ENCODE results near the gene PIAS3. TPM values are rescaled to one million over a fixed set of nuclear protein-coding genes. Genes with fewer than 3 reads are reported as not detected.

The PIAS3 gene
- total and polyA plus RNA-seq, 2 experiments from 2014 or later, result 35.7 to 45.4 TPM

DNA sequence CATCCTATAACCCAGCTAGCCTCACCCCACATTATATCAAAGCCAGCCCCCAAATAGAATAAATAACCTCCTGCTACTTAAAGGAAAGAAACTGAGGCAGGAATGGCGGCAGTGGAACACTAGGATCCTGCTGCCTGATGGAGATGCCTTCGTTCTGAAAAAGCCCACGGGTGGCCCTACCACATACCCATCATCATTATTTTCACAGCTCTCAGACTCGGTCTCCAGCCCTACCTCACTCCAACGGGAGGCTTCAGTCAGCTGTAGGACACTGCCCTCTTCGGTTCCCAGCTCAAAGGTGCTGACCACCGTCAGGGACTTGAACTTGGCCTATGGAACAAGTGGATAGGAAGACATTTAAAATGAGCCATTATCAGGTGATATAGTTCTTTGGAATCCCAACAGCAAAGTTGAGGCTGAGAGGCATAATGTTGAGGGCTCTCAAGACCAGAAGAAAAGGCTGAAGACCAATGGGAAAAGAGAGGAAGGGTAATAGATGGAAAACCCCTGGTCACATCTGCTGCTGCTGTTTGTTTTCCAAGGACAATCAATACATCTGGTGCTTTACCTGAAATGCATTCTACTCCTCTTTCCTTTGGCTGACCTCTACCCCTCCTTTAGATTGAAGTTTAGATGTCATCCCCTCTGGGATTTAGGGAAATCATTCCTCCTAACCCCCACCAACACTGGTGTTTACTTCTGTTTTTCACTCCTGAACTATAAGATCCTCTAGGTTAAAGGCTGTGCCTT, 34.6 kb upstream of the PIAS3 start:
- Histone ChIP-seq H3K4me1 (ENCODE audit: insufficient read depth) (peaks cover 3% of the 10 kb centered on the region; the same call in 1 of the 2 replicates), H3K27ac (ENCODE audit: low read depth) (no peak overlapping the region), H3K4me2 (no peak overlapping the region), H3K9me2 (ENCODE audit: insufficient read depth) (no peaks in the 10 kb centered on the region), H3K36me3 (ENCODE audit: insufficient read depth) (no peaks in the 10 kb centered on the region), H3K27me3 (ENCODE audit: insufficient read depth) (no peaks in the 10 kb centered on the region), H3K79me2 (replicated peaks; ENCODE audit: insufficient read depth) (no peaks in the 10 kb centered on the region), H3F3A (replicated peaks; ENCODE audit: low read depth) (no peaks in the 10 kb centered on the region), H4K20me1 (replicated peaks; ENCODE audit: insufficient read depth) (no peaks in the 10 kb centered on the region), H2AFZ (no peak overlapping the region), H3K4me3 (no peak overlapping the region)
- Mint-ChIP-seq H3K9me3 (no peaks in the 10 kb centered on the region; the same call in 2 of the 3 replicates), H3K27me3 (ENCODE audit: insufficient read depth, low read depth, poor library complexity) (peaks cover 10% of the 10 kb centered on the region), H3K4me3 (no peak overlapping the region), H3K36me3 (ENCODE audit: low read depth) (no peaks in the 10 kb centered on the region), H3K4me1 (peaks cover 6% of the 10 kb centered on the region; the same call in 2 of the 3 replicates), H3K27ac (no peak overlapping the region)
- DNase-seq (ENCODE audit: low spot score) (no peak), ATAC-seq (no peak)
- TF ChIP-seq EZH2phosphoT487 (IDR thresholded peaks at IDR 0.05; ENCODE audit: unreplicated experiment), result no peak

DNA sequence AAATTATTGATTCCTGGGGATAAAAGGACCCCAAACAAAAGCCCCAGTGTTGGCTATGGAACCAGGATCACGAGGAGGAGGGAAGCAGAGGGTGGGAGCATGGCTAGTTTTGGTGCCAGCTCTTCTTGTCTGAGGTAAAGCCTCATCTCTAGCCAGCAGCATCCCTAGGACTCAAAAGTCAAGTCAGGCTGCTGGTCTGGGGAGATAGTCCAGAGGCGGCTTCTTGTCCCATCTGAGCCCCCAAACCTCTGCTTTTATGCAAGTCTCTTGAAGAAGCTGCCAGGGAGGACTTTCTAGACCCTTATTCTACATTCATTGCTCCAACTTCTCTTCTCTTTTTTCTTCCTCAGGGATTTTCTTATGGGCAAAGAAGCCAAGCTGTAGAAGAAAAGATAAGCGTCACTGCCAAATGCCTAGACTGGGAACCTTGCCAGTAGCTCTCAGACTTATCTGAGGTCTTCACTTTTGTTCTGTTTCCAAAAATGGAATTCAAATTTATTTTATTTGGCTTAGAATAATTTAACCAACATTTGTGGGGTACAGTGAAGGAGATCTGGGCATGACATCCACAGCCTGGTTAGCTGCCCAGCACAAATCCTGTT, 33.7 kb upstream of the PIAS3 start:
- Histone ChIP-seq H3K36me3 (ENCODE audit: insufficient read depth) (no peaks in the 10 kb centered on the region), H3K4me2 (peak overlapping the region; percentile 68), H3K27me3 (ENCODE audit: insufficient read depth) (no peaks in the 10 kb centered on the region), H3F3A (replicated peaks; ENCODE audit: low read depth) (no peaks in the 10 kb centered on the region), H4K20me1 (replicated peaks; ENCODE audit: insufficient read depth) (no peaks in the 10 kb centered on the region), H3K79me2 (replicated peaks; ENCODE audit: insufficient read depth) (no peaks in the 10 kb centered on the region), H3K27ac (ENCODE audit: low read depth) (no peak overlapping the region), H2AFZ (peak overlapping the region; percentile 61), H3K9me2 (ENCODE audit: insufficient read depth) (no peaks in the 10 kb centered on the region), H3K4me3 (peak overlapping the region; percentile 41), H3K4me1 (ENCODE audit: insufficient read depth) (peaks cover 7% of the 10 kb centered on the region; the same call in 1 of the 2 replicates)
- H3K36me3 Mint-ChIP-seq (ENCODE audit: low read depth), result no peaks in the 10 kb centered on the region
- TF ChIP-seq, protein P1, sequence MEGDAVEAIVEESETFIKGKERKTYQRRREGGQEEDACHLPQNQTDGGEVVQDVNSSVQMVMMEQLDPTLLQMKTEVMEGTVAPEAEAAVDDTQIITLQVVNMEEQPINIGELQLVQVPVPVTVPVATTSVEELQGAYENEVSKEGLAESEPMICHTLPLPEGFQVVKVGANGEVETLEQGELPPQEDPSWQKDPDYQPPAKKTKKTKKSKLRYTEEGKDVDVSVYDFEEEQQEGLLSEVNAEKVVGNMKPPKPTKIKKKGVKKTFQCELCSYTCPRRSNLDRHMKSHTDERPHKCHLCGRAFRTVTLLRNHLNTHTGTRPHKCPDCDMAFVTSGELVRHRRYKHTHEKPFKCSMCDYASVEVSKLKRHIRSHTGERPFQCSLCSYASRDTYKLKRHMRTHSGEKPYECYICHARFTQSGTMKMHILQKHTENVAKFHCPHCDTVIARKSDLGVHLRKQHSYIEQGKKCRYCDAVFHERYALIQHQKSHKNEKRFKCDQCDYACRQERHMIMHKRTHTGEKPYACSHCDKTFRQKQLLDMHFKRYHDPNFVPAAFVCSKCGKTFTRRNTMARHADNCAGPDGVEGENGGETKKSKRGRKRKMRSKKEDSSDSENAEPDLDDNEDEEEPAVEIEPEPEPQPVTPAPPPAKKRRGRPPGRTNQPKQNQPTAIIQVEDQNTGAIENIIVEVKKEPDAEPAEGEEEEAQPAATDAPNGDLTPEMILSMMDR (conservative IDR thresholded peaks at IDR 0.05; ENCODE audit: low read depth in 2 of 2), result no peak
- peak; percentile 26 for TF ChIP-seq EZH2 (IDR thresholded peaks at IDR 0.05; ENCODE audit: low read depth, unreplicated experiment)
- TF ChIP-seq, protein P2, sequence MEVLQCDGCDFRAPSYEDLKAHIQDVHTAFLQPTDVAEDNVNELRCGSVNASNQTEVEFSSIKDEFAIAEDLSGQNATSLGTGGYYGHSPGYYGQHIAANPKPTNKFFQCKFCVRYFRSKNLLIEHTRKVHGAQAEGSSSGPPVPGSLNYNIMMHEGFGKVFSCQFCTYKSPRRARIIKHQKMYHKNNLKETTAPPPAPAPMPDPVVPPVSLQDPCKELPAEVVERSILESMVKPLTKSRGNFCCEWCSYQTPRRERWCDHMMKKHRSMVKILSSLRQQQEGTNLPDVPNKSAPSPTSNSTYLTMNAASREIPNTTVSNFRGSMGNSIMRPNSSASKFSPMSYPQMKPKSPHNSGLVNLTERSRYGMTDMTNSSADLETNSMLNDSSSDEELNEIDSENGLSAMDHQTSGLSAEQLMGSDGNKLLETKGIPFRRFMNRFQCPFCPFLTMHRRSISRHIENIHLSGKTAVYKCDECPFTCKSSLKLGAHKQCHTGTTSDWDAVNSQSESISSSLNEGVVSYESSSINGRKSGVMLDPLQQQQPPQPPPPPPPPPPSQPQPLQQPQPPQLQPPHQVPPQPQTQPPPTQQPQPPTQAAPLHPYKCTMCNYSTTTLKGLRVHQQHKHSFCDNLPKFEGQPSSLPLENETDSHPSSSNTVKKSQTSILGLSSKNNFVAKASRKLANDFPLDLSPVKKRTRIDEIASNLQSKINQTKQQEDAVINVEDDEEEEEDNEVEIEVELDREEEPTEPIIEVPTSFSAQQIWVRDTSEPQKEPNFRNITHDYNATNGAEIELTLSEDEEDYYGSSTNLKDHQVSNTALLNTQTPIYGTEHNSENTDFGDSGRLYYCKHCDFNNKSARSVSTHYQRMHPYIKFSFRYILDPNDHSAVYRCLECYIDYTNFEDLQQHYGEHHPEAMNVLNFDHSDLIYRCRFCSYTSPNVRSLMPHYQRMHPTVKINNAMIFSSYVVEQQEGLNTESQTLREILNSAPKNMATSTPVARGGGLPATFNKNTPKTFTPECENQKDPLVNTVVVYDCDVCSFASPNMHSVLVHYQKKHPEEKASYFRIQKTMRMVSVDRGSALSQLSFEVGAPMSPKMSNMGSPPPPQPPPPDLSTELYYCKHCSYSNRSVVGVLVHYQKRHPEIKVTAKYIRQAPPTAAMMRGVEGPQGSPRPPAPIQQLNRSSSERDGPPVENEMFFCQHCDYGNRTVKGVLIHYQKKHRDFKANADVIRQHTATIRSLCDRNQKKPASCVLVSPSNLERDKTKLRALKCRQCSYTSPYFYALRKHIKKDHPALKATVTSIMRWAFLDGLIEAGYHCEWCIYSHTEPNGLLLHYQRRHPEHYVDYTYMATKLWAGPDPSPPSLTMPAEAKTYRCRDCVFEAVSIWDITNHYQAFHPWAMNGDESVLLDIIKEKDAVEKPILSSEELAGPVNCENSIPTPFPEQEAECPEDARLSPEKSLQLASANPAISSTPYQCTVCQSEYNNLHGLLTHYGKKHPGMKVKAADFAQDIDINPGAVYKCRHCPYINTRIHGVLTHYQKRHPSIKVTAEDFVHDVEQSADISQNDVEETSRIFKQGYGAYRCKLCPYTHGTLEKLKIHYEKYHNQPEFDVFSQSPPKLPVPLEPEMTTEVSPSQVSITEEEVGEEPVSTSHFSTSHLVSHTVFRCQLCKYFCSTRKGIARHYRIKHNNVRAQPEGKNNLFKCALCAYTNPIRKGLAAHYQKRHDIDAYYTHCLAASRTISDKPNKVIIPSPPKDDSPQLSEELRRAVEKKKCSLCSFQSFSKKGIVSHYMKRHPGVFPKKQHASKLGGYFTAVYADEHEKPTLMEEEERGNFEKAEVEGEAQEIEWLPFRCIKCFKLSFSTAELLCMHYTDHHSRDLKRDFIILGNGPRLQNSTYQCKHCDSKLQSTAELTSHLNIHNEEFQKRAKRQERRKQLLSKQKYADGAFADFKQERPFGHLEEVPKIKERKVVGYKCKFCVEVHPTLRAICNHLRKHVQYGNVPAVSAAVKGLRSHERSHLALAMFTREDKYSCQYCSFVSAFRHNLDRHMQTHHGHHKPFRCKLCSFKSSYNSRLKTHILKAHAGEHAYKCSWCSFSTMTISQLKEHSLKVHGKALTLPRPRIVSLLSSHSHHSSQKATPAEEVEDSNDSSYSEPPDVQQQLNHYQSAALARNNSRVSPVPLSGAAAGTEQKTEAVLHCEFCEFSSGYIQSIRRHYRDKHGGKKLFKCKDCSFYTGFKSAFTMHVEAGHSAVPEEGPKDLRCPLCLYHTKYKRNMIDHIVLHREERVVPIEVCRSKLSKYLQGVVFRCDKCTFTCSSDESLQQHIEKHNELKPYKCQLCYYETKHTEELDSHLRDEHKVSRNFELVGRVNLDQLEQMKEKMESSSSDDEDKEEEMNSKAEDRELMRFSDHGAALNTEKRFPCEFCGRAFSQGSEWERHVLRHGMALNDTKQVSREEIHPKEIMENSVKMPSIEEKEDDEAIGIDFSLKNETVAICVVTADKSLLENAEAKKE (CRISPR knock-in tag; IDR thresholded peaks at IDR 0.05), result no peak
- DNase-seq (ENCODE audit: low spot score) (no peak), ATAC-seq (peak; percentile 27)
- no peaks in the 10 kb centered on the region for H3K9me3 Mint-ChIP-seq
- H3K4me1 Mint-ChIP-seq, result peaks cover 12% of the 10 kb centered on the region; the same call in 2 of the 3 replicates
- peak overlapping the region; percentile 68 for H3K4me3 Mint-ChIP-seq
- H3K27ac Mint-ChIP-seq, result peak overlapping the region; percentile 92
- H3K27me3 Mint-ChIP-seq (ENCODE audit: insufficient read depth, low read depth, poor library complexity), result peaks cover 10% of the 10 kb centered on the region
